GM12872 (cell line): ENCODE measurements around the gene A2ML1.
A peak's percentile ranks its signal among the peaks of the same experiment; 100 is the strongest.

ENCODE experiments used
- TF ChIP-seq, protein P1 (sequence below): IDR thresholded peaks from 3 replicates; pipeline ENCODE4 v1.5.1; 2011; ENCODE audit warnings: low read depth, mild to moderate bottlenecking, low read length, moderate library complexity; ENCODE audit not compliant: insufficient read depth

A2ML1 gene

GRCh38 chr12:8890313-8891085, 68.1 kb downstream of the A2ML1 start:
- TF ChIP-seq, protein P1, sequence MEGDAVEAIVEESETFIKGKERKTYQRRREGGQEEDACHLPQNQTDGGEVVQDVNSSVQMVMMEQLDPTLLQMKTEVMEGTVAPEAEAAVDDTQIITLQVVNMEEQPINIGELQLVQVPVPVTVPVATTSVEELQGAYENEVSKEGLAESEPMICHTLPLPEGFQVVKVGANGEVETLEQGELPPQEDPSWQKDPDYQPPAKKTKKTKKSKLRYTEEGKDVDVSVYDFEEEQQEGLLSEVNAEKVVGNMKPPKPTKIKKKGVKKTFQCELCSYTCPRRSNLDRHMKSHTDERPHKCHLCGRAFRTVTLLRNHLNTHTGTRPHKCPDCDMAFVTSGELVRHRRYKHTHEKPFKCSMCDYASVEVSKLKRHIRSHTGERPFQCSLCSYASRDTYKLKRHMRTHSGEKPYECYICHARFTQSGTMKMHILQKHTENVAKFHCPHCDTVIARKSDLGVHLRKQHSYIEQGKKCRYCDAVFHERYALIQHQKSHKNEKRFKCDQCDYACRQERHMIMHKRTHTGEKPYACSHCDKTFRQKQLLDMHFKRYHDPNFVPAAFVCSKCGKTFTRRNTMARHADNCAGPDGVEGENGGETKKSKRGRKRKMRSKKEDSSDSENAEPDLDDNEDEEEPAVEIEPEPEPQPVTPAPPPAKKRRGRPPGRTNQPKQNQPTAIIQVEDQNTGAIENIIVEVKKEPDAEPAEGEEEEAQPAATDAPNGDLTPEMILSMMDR = peak; percentile 72

- TF ChIP-seq, protein P1 = no peak
Measured at GRCh38 chr12:8891976-8892375, 69.6 kb downstream of the A2ML1 start.

DNA sequence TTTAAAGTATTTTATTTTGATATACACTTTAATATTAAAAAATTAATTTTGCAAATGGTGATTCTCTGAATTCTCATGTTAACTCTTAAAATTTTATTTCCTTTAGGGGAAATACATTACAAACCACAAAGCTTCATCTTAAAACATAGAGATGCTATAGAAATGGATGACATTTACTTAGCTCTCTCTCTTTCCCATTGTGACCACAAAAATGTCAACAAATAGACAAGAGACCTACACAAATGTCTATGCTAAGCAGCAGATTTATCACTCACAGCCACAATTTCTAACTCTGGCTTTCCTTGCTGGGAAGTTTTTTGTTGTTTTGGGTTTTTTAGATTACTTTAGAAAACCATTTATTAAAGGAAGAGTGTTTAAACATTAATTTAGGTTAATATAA, 72.0 kb downstream of the A2ML1 start:
- TF ChIP-seq, protein P1 = no peak

GRCh38 chr12:8894986-8895385, 72.6 kb downstream of the A2ML1 start:
- TF ChIP-seq, protein P1 = no peak

GRCh38 chr12:8897081-8897480, 74.7 kb downstream of the A2ML1 start:
- TF ChIP-seq, protein P1 = no peak

GRCh38 chr12:8899830-8900229, 77.4 kb downstream of the A2ML1 start:
- TF ChIP-seq, protein P1 = no peak

- TF ChIP-seq, protein P1 = no peak
Measured at GRCh38 chr12:8903646-8904045, 81.2 kb downstream of the A2ML1 start.
